ENCODE data around the gene WBP2. TPM values are rescaled to one million over a fixed set of nuclear protein-coding genes. Genes with fewer than 3 reads are reported as not detected.

Gene WBP2
- 59.3 and 73.1 TPM in 2 replicates for total RNA-seq

DNA sequence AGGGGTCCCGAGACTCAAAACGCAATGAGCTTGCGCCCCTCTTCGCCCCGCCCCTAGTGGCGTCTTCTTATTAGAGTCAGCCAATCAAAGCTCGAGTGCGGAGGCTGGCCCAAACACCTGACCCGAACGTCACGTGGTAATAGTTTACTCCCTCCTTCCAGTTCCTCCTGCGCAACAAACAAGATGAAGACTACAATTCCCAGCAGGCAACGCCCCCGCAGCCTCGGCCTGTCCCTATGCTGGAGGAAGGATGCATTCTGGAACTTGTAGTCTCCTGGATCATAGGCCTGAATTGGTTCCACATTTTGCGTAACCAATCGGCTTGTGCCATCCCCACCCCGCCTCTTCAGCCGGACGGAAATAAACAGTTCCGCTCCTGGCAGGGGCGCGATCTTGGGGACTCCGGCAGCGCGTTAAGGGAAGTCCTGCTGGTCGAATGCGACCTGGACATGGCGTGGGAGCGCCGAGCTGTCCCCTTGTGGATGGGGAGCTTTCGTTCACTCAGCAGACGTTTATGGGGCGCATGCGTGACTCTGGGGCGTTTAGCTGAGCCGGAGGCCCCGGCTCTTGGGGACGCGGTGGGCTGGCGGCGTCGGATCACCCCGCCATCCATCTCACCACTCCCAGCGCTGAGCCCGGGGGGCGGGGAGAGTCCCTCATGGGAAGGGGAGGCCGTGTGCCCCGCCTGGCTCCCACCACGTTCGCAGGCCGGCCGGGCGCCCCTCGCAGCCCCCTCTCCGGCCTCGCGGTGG is at the start of gene WBP2:
TSS of gene WBP2 (minus strand) at position 26 of the 752 bp plus-strand sequence. CDS start 38 bp downstream, outside the sequence.

DNA sequence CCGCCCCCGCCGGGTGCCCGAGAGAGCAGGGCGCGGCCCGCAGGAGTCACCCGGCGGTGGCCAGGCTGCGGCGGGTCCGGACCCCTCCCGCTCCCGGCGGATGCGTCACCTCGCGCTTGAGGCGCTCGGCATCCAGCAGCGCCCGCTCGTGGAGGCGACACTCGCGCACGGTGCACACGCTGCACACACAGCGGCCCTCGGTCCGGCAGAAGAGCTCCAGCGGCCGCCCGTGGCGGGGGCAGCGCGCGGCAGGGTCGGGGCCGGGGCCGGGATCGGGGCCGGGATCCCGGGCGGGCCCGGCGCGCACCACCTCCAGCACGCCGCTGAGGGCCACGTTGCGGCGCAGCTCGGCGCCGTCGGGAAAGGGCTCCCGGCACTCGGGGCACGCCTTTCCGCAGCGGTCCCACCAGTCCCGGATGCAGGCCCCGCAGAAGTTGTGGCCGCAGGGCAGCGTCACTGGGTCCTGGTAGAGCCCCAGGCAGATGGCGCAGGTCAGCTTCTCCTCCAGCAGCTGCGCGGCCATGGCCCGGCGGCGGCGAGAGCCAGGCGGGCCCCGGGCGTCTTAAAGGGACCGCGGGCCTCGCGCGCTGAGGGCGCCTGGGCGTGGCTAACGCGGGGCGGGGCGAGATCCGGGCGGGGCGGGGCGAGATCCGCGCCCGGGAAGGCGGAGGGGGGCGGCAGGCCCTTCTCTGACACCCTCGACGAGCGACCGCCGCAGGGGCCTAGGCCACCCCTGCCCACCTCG is 41.5 kb upstream of the WBP2 start, which contains the start of gene TRIM65:
TSS of gene TRIM65 (minus strand) at position 537 of the 745 bp plus-strand sequence. CDS start at position 523, 14 bp downstream.

DNA sequence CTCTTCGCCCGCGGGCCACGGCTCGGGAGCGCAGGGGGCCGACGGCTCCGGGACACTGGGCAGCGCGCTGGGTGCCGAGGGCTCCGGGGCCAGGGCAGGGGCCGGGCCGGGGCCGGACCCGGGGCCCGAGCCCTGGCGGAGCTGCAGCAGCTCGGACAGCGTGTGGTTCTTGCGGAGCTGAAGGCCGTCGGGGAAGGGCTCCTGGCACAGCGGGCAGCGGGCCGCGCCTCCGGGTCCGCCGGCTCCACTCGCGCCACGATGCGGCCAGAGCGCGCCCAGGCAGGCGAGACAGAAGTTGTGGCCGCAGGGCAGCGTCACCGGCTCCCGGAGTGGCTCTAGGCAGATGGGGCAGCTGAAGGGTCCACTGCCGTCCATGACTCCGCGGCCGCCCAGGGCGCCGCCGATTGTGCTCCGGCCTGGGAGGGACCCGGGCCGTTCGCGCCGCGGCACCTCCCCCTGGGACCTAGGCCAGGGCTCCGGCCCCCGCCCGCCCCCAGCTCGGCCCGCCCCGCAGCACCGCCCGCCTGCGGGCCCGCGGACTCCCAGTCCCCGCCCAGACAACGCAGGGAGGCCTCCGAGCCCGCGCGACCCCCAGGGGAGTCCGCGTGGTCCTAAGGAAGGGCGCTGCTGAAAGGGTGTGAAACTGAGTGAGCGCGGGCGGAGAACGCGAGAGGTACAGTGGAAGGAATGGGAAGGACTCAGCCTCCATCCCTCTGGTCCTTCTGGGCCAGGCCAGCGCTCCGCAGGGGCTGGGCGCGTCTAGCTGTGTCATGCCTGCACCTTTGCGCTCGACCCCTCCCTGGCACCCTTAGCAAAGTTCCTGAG is 23.3 kb upstream of the WBP2 start, which contains the start of gene TRIM47:
TSS of gene TRIM47 (minus strand) at position 408 of the 825 bp plus-strand sequence. CDS start at position 375, 33 bp downstream.

DNA sequence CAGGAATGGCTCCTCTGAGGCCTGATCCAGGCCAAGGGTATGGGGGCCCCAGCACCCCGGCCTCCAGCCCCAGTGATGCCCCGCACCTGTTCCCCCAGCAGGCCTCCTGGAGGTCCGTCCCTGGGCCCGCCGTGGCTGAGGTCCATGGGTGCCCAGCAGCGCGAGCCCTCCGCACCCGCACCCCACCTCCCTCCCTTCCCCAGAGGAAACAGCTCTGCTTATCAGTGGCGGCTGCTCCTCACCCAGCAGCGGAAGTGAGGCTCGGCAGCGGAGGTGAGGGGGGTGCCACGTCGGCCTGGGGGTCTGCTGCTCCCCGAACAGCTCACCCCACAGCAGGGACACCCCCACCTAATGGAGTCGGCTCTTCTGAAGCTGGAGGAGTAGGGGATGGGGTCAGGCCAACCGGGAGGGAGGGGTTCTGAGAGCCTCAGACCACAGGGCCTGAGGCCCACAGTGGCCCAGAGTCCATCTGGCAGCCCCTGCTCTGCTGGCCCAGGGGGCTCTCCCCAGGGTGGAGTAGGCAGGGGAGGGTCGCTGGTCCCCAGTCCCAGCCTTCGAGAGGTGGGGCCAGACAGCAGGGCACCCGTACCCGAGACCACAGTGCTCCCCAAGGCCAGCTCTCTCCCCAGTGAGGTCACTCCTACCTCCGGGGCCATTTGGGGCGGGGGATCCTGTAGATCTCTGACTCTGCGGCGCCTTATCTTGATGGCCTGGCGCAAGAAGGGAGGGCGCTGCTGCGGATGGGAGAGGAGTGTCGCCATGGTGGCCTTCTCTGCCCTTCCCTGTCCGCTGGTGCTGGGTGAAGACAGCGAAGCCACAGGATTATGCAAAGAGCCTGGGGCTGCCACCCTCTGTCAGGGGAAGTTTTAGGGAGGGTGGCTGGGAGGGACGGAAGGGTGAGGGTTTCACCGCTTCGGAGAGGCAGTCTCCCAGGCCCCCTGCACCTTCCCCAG is 11.3 kb downstream of the WBP2 start, which contains the start of gene UNC13D:
TSS of gene UNC13D (minus strand) at position 828 of the 953 bp plus-strand sequence. CDS start at position 761, 67 bp downstream.

Other genes with a start within 250 kb of the WBP2 start
- not detected in 2 replicates for gene SMIM5, start 221.9 kb downstream of the WBP2 start, total RNA-seq
- 15.2 and 17.3 TPM in 2 replicates for gene RECQL5, start 188.2 kb downstream of the WBP2 start, total RNA-seq
- 43.9 and 62.7 TPM in 2 replicates for gene SAP30BP, start 188.0 kb downstream of the WBP2 start, total RNA-seq
- under 0.01 and 0.30 TPM in 2 replicates for gene ITGB4, start 133.9 kb downstream of the WBP2 start, total RNA-seq
- 50.1 and 52.8 TPM in 2 replicates for gene GALK1, start 90.1 kb downstream of the WBP2 start, total RNA-seq
- 19.0 and 27.9 TPM in 2 replicates for gene UNK, start 70.5 kb downstream of the WBP2 start, total RNA-seq
- 0.84 and 1.5 TPM in 2 replicates for gene UNC13D, start 10.9 kb downstream of the WBP2 start, total RNA-seq
- gene TRIM47, start 23.2 kb upstream of the WBP2 start, total RNA-seq = 12.8 and 15.1 TPM in 2 replicates
- 20.2 and 23.4 TPM in 2 replicates for gene TRIM65, start 41.6 kb upstream of the WBP2 start, total RNA-seq
- gene MRPL38, start 49.5 kb upstream of the WBP2 start, total RNA-seq = 23.5 and 26.0 TPM in 2 replicates
- 10.8 and 13.7 TPM in 2 replicates for gene FBF1, start 85.7 kb upstream of the WBP2 start, total RNA-seq
- gene ACOX1, start 123.8 kb upstream of the WBP2 start, total RNA-seq = 24.7 and 26.8 TPM in 2 replicates
- 15.9 and 16.0 TPM in 2 replicates for gene TEN1, start 123.9 kb upstream of the WBP2 start, total RNA-seq
- gene CDK3, start 145.5 kb upstream of the WBP2 start, total RNA-seq = 2.2 and 3.5 TPM in 2 replicates
- not detected in 2 replicates for gene EVPL, start 172.0 kb upstream of the WBP2 start, total RNA-seq
- gene SRP68, start 217.2 kb upstream of the WBP2 start, total RNA-seq = 24.4 and 24.7 TPM in 2 replicates
- 0.17 TPM in 1 of 2 replicates, not detected in the other for gene GALR2, start 219.4 kb upstream of the WBP2 start, total RNA-seq
- gene ZACN, start 223.8 kb upstream of the WBP2 start, total RNA-seq = not detected in 2 replicates
- gene EXOC7, start 248.5 kb upstream of the WBP2 start, total RNA-seq = 42.8 and 44.0 TPM in 2 replicates

Measured in bronchus fibroblast of lung (primary cell).